ENCODE measurements around the gene NEGR1. TPM values are rescaled to one million over a fixed set of nuclear protein-coding genes. Genes with fewer than 3 reads are reported as not detected.

The NEGR1 gene
- total RNA-seq, 1 experiment from 2014 or later, result 0.05 TPM

GRCh38 chr1:71657891-71658679 lies 624.3 kb downstream of the NEGR1 start:
- intact Hi-C loops (cut with micrococcal nuclease), result no loop called here
- no peak overlapping the region for H3K9ac ChIP-seq (ENCODE audit: low read length)
- H2AFZ ChIP-seq (ENCODE audit: low read depth, low read length, poor library complexity, severe bottlenecking), result no peak overlapping the region
- POLR2A ChIA-PET, result no interaction called here
- CTCF ChIA-PET, result no interaction called here
- H3K27ac ChIP-seq (ENCODE audit: low read depth, low read length), result no peak overlapping the region
- H4K20me1 ChIP-seq (ENCODE audit: insufficient read depth), result no peaks in the 10 kb centered on the region
- no peak overlapping the region for H3K4me2 ChIP-seq (ENCODE audit: low read length)
- H3K9me3 ChIP-seq (ENCODE audit: control insufficient read depth in 1 of 2, insufficient read depth in 1 of 2, low read depth in 1 of 2, low read length in 2 of 2), result peaks cover 3 to 25% of the 10 kb centered on the region in 2 experiments; a peak in 2 of 4 replicates
- H3K79me2 ChIP-seq (ENCODE audit: insufficient read depth, low read length), result no peaks in the 10 kb centered on the region
- H3K36me3 ChIP-seq (ENCODE audit: control insufficient read depth in 1 of 2, insufficient read depth in 2 of 2, low read length in 2 of 2), result no peaks in the 10 kb centered on the region
- no peak for TF ChIP-seq YY1 (IDR thresholded peaks at IDR 0.05; ENCODE audit: extremely low read depth, insufficient replicate concordance, low read depth, low read length)
- no peak for TF ChIP-seq REST (IDR thresholded peaks at IDR 0.05; ENCODE audit: low read depth)
- no peak for TF ChIP-seq CEBPB (IDR thresholded peaks at IDR 0.05; ENCODE audit: low read depth)
- no peak for TF ChIP-seq JUND (IDR thresholded peaks at IDR 0.05)
- TF ChIP-seq TCF7L2 (IDR thresholded peaks at IDR 0.05; ENCODE audit: borderline replicate concordance, extremely low read depth, insufficient read depth, insufficient read length), result no peak
- no peak for TF ChIP-seq EZH2 (IDR thresholded peaks at IDR 0.05)
- TF ChIP-seq ATF3 (IDR thresholded peaks at IDR 0.05), result no peak
- TF ChIP-seq RAD21 (IDR thresholded peaks at IDR 0.05; ENCODE audit: low read depth), result no peak
- TF ChIP-seq ZFX (IDR thresholded peaks at IDR 0.05), result no peak
- TF ChIP-seq POLR2AphosphoS5 (IDR thresholded peaks at IDR 0.05; ENCODE audit: low read depth, low read length), result no peak
- no peak for TF ChIP-seq ZNF274 (IDR thresholded peaks at IDR 0.05; ENCODE audit: low read depth, low read length)
- no peak for TF ChIP-seq SP1 (IDR thresholded peaks at IDR 0.05; ENCODE audit: low read depth)
- no peaks in the 10 kb centered on the region for H3K27me3 ChIP-seq (ENCODE audit: insufficient read depth, low read length)
- no peaks in the 10 kb centered on the region for H3K4me1 ChIP-seq (ENCODE audit: control insufficient read depth in 1 of 2, insufficient read depth in 2 of 2, low read length in 2 of 2)
- RAD21 ChIA-PET (ENCODE audit: low non-redundant PET in 1 of 2, low total read pairs in 2 of 2, uncharacterized antibody in 2 of 2, unreplicated experiment in 2 of 2), result no interaction called here
- ATAC-seq (no peak), DNase-seq (ENCODE audit: low read depth, low spot score) (no peak)
- H3K9me2 ChIP-seq (ENCODE audit: insufficient read depth), result no peaks in the 10 kb centered on the region
- no peak overlapping the region for H3K4me3 ChIP-seq (replicated peaks in 1 of 2; ENCODE audit: low read depth in 1 of 2, low read length in 2 of 2)
- no TSS peak for BruUV-seq (replicated peaks)
